SK-N-SH treated with all-trans-retinoic acid at 6 μM for 48 hours (cell line): Measurements from ENCODE around the gene IMP4.

ENCODE experiments used
- ARNTL ChIP-seq: fragments of 450-650 bp; formaldehyde crosslinking; IDR thresholded peaks from 2 replicates; pipeline ENCODE4 v1.5.0; 2020; ENCODE audit warnings: low read depth, mild to moderate bottlenecking, moderate library complexity, borderline replicate concordance
- ESRRG ChIP-seq: fragments of 250-450 bp; sonication (Bioruptor Pico); IDR thresholded peaks from 2 replicates; pipeline ENCODE4 v1.6.1; 2021; ENCODE audit warnings: mild to moderate bottlenecking
- OSR1 ChIP-seq: fragments of 250-450 bp; sonication (Bioruptor Pico); IDR thresholded peaks from 2 replicates; pipeline ENCODE4 v1.8.0; 2022; ENCODE audit warnings: moderate library complexity, mild to moderate bottlenecking, inconsistent platforms
- PPARA ChIP-seq: fragments of 250-450 bp; sonication (Bioruptor Pico); IDR thresholded peaks from 2 replicates; pipeline ENCODE4 v1.5.0; 2020; ENCODE audit warnings: mild to moderate bottlenecking, borderline replicate concordance
- RARB ChIP-seq: fragments of 250-450 bp; sonication (Bioruptor Pico); IDR thresholded peaks from 2 replicates; pipeline ENCODE4 v1.8.0; 2021; ENCODE audit warnings: mild to moderate bottlenecking, moderate library complexity
- SNAI2 ChIP-seq: fragments of 250-450 bp; sonication (Bioruptor Pico); IDR thresholded peaks from 2 replicates; pipeline ENCODE4 v1.5.0; 2020; ENCODE audit warnings: mild to moderate bottlenecking, moderate library complexity
- ZC3H10 ChIP-seq: fragments of 250-450 bp; sonication (Bioruptor Pico); IDR thresholded peaks from 2 replicates; pipeline ENCODE4 v1.5.1; 2021; ENCODE audit warnings: mild to moderate bottlenecking, moderate library complexity
- ZFP3 ChIP-seq: fragments of 250-450 bp; sonication (Bioruptor Pico); IDR thresholded peaks from 2 replicates; pipeline ENCODE4 v1.5.0; 2020; ENCODE audit warnings: mild to moderate bottlenecking, moderate library complexity
- ZFP30 ChIP-seq: fragments of 450-650 bp; formaldehyde crosslinking; IDR thresholded peaks from 2 replicates; pipeline ENCODE4 v1.5.0; 2022; ENCODE audit warnings: mild to moderate bottlenecking, moderate library complexity
- ZNF565 ChIP-seq: fragments of 450-650 bp; formaldehyde crosslinking; conservative IDR thresholded peaks from 2 replicates; pipeline ENCODE4 v1.5.0; 2020; ENCODE audit warnings: low read depth, mild to moderate bottlenecking, moderate library complexity
- ZNF8 ChIP-seq: fragments of 450-650 bp; formaldehyde crosslinking; IDR thresholded peaks from 2 replicates; pipeline ENCODE4 v1.5.0; 2020; ENCODE audit warnings: mild to moderate bottlenecking, moderate library complexity
- TF ChIP-seq, protein P1 (sequence below): fragments of 250-450 bp; sonication (Bioruptor Pico); IDR thresholded peaks from 2 replicates; pipeline ENCODE4 v1.5.1; 2021; ENCODE audit warnings: mild to moderate bottlenecking, moderate library complexity
- TF ChIP-seq, protein P2 (sequence below): fragments of 250-450 bp; sonication (Bioruptor Pico); IDR thresholded peaks from 2 replicates; pipeline ENCODE4 v1.5.1; 2020; ENCODE audit warnings: low read depth, mild to moderate bottlenecking, moderate library complexity
- TF ChIP-seq, protein P3 (sequence below): fragments of 250-450 bp; sonication (Bioruptor Pico); IDR thresholded peaks from 2 replicates; pipeline ENCODE4 v1.8.0; 2021; ENCODE audit warnings: low read depth, mild to moderate bottlenecking, moderate library complexity, borderline replicate concordance

DNA sequence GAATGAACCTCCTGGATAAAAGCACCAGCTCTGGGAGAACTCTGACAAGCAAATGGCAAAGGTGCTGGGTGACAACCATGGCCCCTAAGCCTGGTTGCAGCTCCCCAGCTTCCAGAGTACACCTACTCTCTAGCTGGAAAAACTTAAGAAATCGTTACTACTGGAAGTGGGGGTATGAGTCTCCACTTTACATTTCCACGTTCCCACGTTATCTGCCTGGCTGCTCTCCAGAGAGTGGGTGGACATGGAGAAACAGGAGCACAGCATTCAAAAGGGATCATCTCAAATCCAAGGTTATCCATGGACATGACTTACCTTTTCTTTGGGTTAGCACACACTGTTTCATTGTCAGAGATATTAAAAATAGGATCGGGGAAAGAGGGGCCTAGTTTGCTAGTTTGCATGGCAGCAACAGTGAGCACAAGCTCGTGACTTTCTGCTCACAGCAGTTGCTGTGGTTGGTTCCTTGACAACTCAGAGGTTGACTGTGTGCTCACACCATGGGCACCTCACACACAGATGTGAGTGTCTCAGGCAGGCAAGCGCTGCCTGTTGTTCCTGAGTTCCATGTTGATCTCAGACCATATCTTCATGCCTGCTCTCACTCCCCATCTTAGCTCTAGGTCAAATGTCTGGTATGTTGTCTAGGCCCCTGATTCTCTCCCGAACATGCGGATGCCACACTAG, 45.7 kb downstream of the IMP4 start:
- no peak for TF ChIP-seq ZFP3
- TF ChIP-seq RARB (CRISPR knock-in tag) = no peak
- TF ChIP-seq ZC3H10 (CRISPR knock-in tag) = no peak
- no peak for TF ChIP-seq OSR1 (CRISPR knock-in tag)
- TF ChIP-seq, protein P1, sequence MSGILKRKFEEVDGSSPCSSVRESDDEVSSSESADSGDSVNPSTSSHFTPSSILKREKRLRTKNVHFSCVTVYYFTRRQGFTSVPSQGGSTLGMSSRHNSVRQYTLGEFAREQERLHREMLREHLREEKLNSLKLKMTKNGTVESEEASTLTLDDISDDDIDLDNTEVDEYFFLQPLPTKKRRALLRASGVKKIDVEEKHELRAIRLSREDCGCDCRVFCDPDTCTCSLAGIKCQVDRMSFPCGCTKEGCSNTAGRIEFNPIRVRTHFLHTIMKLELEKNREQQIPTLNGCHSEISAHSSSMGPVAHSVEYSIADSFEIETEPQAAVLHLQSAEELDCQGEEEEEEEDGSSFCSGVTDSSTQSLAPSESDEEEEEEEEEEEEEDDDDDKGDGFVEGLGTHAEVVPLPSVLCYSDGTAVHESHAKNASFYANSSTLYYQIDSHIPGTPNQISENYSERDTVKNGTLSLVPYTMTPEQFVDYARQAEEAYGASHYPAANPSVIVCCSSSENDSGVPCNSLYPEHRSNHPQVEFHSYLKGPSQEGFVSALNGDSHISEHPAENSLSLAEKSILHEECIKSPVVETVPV (CRISPR knock-in tag) = no peak
- TF ChIP-seq PPARA = no peak
- no peak for TF ChIP-seq ESRRG (CRISPR knock-in tag)
- no peak for TF ChIP-seq ZFP30 (CRISPR knock-in tag)
- TF ChIP-seq ZNF8 = no peak
- no peak for TF ChIP-seq ZNF565 (CRISPR knock-in tag)
- TF ChIP-seq, protein P2, sequence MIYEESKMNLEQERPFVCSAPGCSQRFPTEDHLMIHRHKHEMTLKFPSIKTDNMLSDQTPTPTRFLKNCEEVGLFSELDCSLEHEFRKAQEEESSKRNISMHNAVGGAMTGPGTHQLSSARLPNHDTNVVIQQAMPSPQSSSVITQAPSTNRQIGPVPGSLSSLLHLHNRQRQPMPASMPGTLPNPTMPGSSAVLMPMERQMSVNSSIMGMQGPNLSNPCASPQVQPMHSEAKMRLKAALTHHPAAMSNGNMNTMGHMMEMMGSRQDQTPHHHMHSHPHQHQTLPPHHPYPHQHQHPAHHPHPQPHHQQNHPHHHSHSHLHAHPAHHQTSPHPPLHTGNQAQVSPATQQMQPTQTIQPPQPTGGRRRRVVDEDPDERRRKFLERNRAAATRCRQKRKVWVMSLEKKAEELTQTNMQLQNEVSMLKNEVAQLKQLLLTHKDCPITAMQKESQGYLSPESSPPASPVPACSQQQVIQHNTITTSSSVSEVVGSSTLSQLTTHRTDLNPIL (CRISPR knock-in tag) = no peak
- no peak for TF ChIP-seq SNAI2 (CRISPR knock-in tag)
- TF ChIP-seq, protein P3, sequence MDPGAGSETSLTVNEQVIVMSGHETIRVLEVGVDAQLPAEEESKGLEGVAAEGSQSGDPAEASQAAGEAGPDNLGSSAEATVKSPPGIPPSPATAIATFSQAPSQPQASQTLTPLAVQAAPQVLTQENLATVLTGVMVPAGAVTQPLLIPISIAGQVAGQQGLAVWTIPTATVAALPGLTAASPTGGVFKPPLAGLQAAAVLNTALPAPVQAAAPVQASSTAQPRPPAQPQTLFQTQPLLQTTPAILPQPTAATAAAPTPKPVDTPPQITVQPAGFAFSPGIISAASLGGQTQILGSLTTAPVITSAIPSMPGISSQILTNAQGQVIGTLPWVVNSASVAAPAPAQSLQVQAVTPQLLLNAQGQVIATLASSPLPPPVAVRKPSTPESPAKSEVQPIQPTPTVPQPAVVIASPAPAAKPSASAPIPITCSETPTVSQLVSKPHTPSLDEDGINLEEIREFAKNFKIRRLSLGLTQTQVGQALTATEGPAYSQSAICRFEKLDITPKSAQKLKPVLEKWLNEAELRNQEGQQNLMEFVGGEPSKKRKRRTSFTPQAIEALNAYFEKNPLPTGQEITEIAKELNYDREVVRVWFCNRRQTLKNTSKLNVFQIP = no peak
- TF ChIP-seq ARNTL (CRISPR knock-in tag) = no peak
